ENCODE results near the gene SCARF2.

DNA sequence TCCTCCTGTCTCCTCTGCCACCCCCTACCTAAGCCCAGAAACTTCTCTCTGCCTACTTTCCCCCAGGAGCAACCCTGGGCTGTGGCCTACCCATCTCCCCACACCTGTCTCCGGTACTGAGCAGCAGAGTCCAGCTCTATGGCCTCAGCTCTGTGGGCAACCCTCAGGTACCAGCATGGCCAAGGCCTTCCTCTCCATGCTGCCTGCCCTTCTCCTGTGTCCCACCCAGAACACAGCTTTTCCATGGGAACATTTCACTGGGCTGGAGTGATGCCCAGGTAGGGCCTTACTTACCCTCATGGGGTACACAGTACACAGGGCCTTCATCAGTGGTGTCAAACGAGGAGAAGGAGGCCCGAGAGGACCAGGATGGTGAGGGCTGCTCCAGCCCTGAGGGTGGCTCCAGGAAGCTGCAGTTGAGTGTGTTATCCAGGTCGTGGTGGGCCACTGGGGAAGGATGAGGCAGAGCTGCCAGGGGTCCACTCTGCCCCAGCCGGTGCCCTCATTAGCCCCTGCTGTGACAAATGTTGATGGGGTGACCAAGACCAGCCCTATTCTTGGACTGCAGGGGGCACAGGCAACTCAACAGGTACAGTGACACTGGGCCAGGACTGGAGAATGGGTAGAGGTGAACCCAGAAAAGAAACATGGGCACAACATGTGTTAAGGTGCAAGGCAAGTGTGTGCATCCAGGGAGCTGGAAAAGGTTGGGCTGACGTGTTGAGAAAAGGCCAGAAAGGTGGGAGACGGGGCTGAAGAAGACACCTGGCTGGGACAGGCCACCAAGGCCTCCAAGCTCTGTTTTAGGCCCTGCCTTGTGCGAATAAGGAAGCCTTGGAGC lies 10.3 kb downstream of the SCARF2 start:
- TF ChIP-seq CHD2 (IDR thresholded peaks at IDR 0.05; ENCODE audit: low read length, partially characterized antibody) (no peak), PHF8 (IDR thresholded peaks at IDR 0.05; ENCODE audit: borderline replicate concordance, low read depth) (no peak), CBX2 (IDR thresholded peaks at IDR 0.05; ENCODE audit: borderline replicate concordance, low read depth) (no peak), EHF (CRISPR knock-in tag; IDR thresholded peaks at IDR 0.05) (no peak), POLR2A (IDR thresholded peaks at IDR 0.05; ENCODE audit: low read length) (no peak)
- TF ChIP-seq, protein P1, sequence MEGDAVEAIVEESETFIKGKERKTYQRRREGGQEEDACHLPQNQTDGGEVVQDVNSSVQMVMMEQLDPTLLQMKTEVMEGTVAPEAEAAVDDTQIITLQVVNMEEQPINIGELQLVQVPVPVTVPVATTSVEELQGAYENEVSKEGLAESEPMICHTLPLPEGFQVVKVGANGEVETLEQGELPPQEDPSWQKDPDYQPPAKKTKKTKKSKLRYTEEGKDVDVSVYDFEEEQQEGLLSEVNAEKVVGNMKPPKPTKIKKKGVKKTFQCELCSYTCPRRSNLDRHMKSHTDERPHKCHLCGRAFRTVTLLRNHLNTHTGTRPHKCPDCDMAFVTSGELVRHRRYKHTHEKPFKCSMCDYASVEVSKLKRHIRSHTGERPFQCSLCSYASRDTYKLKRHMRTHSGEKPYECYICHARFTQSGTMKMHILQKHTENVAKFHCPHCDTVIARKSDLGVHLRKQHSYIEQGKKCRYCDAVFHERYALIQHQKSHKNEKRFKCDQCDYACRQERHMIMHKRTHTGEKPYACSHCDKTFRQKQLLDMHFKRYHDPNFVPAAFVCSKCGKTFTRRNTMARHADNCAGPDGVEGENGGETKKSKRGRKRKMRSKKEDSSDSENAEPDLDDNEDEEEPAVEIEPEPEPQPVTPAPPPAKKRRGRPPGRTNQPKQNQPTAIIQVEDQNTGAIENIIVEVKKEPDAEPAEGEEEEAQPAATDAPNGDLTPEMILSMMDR (IDR thresholded peaks at IDR 0.05) = no peak
